Liver (tissue), 9 donors: ENCODE data around the gene CHN2. TPM values are rescaled to one million over a fixed set of nuclear protein-coding genes. Genes with fewer than 3 reads are reported as not detected.

Experiments used
- DNase-seq: peaks from one replicate; pipeline ENCODE4 v3.0.0-alpha.2; 2017; ENCODE audit warnings: low spot score
- H3K27ac ChIP-seq, 2 donors: one replicate each; pipeline ENCODE4 v1.7.0; 2013; ENCODE audit warnings: inconsistent platforms in 2 of 2, low read length in 2 of 2, control low read depth in 1 of 2, low read depth in 1 of 2, mild to moderate bottlenecking in 1 of 2
- H3K27me3 ChIP-seq, 4 donors: one replicate each; pipeline versions ENCODE4 v1.6.1 to v1.7.0; 2013; ENCODE audit warnings: low read length in 3 of 4, inconsistent platforms in 1 of 4, mild to moderate bottlenecking in 1 of 4, moderate library complexity in 1 of 4; ENCODE audit not compliant: control insufficient read depth in 4 of 4, insufficient read depth in 4 of 4
- H3K36me3 ChIP-seq, 4 donors: one replicate each; pipeline versions ENCODE4 v1.6.1 to v1.7.0; 2013; ENCODE audit warnings: low read length in 3 of 4, mild to moderate bottlenecking in 3 of 4, low read depth in 1 of 4, moderate library complexity in 1 of 4; ENCODE audit not compliant: control insufficient read depth in 4 of 4, insufficient read depth in 3 of 4
- H3K4me1 ChIP-seq, 4 donors: one replicate each; pipeline versions ENCODE4 v1.6.1 to v1.7.0; 2013; ENCODE audit warnings: low read length in 3 of 4, mild to moderate bottlenecking in 3 of 4, moderate library complexity in 1 of 4; ENCODE audit not compliant: control insufficient read depth in 4 of 4, insufficient read depth in 4 of 4
- H3K4me3 ChIP-seq, 3 donors: one replicate each; pipeline versions ENCODE4 v1.6.1 to v1.7.0; 2013; ENCODE audit warnings: low read length in 3 of 3, control low read depth in 1 of 3, low read depth in 1 of 3, mild to moderate bottlenecking in 1 of 3
- H3K9ac ChIP-seq, 2 donors: one replicate each; pipeline ENCODE4 v1.7.0; 2013; ENCODE audit warnings: low read length in 2 of 2, mild to moderate bottlenecking in 2 of 2, moderate library complexity in 2 of 2, control low read depth in 1 of 2, low read depth in 1 of 2
- H3K9me3 ChIP-seq, 4 donors: one replicate each; pipeline versions ENCODE4 v1.6.1 to v1.7.0; 2013; ENCODE audit warnings: low read length in 3 of 4; ENCODE audit not compliant: control insufficient read depth in 4 of 4
- EGR1 ChIP-seq, 2 donors: IDR thresholded peaks; 2 replicates each; pipeline ENCODE4 v1.6.1; 2016 to 2018; ENCODE audit warnings: antibody characterized with exemption in 2 of 2, low read depth in 2 of 2
- FOXA1 ChIP-seq: IDR thresholded peaks from 2 replicates; pipeline ENCODE4 v1.6.1; 2016; ENCODE audit warnings: antibody characterized with exemption
- FOXA2 ChIP-seq: IDR thresholded peaks from 2 replicates; pipeline ENCODE4 v1.6.1; 2016; ENCODE audit warnings: antibody characterized with exemption
- HNF4G ChIP-seq: IDR thresholded peaks from 2 replicates; pipeline ENCODE4 v1.6.1; 2016; ENCODE audit warnings: antibody characterized with exemption
- JUND ChIP-seq, 2 donors: IDR thresholded peaks; 2 replicates each; pipeline ENCODE4 v1.6.1; 2016; ENCODE audit warnings: antibody characterized with exemption in 2 of 2
- MAX ChIP-seq: IDR thresholded peaks from 2 replicates; pipeline ENCODE4 v1.6.1; 2016; ENCODE audit warnings: antibody characterized with exemption
- NR2F2 ChIP-seq: IDR thresholded peaks from 2 replicates; pipeline ENCODE4 v1.6.1; 2016; ENCODE audit warnings: antibody characterized with exemption
- RAD21 ChIP-seq, 2 donors: IDR thresholded peaks; 2 replicates each; pipeline ENCODE4 v1.6.1; 2016; ENCODE audit warnings: antibody characterized with exemption in 2 of 2, mild to moderate bottlenecking in 2 of 2
- REST ChIP-seq: IDR thresholded peaks from 2 replicates; pipeline ENCODE4 v1.6.1; 2016; ENCODE audit warnings: antibody characterized with exemption, mild to moderate bottlenecking
- RXRA ChIP-seq, 2 donors: IDR thresholded peaks; 2 replicates each; pipeline ENCODE4 v1.6.1; 2017 to 2018; ENCODE audit warnings: antibody characterized with exemption in 2 of 2, mild to moderate bottlenecking in 1 of 2
- SP1 ChIP-seq: IDR thresholded peaks from 2 replicates; pipeline ENCODE4 v1.6.1; 2018; ENCODE audit warnings: antibody characterized with exemption, mild to moderate bottlenecking
- TAF1 ChIP-seq: conservative IDR thresholded peaks from 2 replicates; pipeline ENCODE4 v1.6.1; 2016; ENCODE audit warnings: antibody characterized with exemption, mild to moderate bottlenecking
- YY1 ChIP-seq: IDR thresholded peaks from 2 replicates; pipeline ENCODE4 v1.6.1; 2016; ENCODE audit warnings: antibody characterized with exemption, mild to moderate bottlenecking
- ZBTB33 ChIP-seq: IDR thresholded peaks from 2 replicates; pipeline ENCODE4 v1.6.1; 2016; ENCODE audit warnings: antibody characterized with exemption
- WGBS: extraction: QIAGEN DNeasy Blood & Tissue Kit; methylation state at CpG from one replicate; pipeline ENCODE4 v1.1.7; 2013; 5-methylcytosine and 5-hydroxymethylcytosine counted together
- polyA plus RNA-seq, 2 donors: library from polyadenylated mRNA; stranded (reverse) in 1 of 2; unstranded in 1 of 2; fragments of 200-250 nt in 1 of 2; fragments of >200 nt in 1 of 2; fragmentation: Nextera tagmentation in 1 of 2; extraction: Ambion mirVana in 1 of 2; gene quantifications; one replicate each; pipeline versions ENCODE4 v1.2.1 to v1.2.3, GENCODE V29; 2013 to 2015
- total RNA-seq, 2 donors: library from RNA; depleted of rRNA; stranded (reverse); fragments of >200 nt; gene quantifications; one replicate each; pipeline ENCODE4 v1.2.3, GENCODE V29; 2014
- TF ChIP-seq, protein P1 (sequence below): fragments of 150-350 bp; IDR thresholded peaks from 2 replicates; pipeline ENCODE4 v1.5.1; 2017; ENCODE audit warnings: improper control_type of control experiment, low read depth, low read length; ENCODE audit not compliant: missing input control
- TF ChIP-seq, protein P2 (sequence below): IDR thresholded peaks from 2 replicates; pipeline ENCODE4 v1.6.1; 2016; ENCODE audit warnings: antibody characterized with exemption
- donor health status: healthy.
- donor health status: healthy.
- donor health status: healthy.
- donor health status: healthy.
- donor health status: healthy.

Gene CHN2
- total and polyA plus RNA-seq, 4 donors, result 8.3 to 25.4 (median 17.8) TPM

GRCh38 chr7:29396563-29396962 lies 202.0 kb downstream of the CHN2 start (continued):
- TF ChIP-seq MAX (no peak), HNF4G (no peak), EGR1 (IDR thresholded peaks at IDR 0.05; ENCODE audit: low read depth in 2 of 2) (no peak), FOXA1 (no peak), RXRA (IDR thresholded peaks at IDR 0.05) (no peak)

DNA sequence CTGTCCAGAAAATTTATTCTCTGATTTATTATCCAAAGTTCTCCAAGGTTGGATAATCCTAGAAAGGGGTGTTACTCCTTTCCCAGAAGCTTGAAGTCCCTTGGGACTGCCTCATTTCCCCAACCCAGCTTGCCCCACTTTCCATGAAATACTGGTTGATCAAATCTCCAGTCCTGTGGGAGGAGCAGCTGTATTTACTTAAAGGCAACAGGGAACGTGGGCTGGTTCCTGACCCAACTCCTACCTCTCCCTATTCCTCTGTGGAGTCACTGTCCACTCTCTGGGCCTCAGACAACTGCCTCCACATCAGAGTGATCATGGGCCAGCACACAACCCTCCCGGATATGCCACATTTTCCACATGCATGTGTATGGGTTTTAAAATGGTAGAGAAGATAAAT lies 202.8 kb downstream of the CHN2 start:
- Histone ChIP-seq H3K27me3 (no peaks in the 10 kb centered on the region), H3K9me3 (no peaks in the 10 kb centered on the region), H3K27ac (no peak overlapping the region), H3K4me3 (no peak overlapping the region), H3K9ac (no peak overlapping the region), H3K4me1 (no peaks in the 10 kb centered on the region), H3K36me3 (peaks cover 1 to 21% (median 16%) of the 10 kb centered on the region in 4 donors)
- 64% methylated on average over 2 of the region's 2 CpGs for WGBS
- TF ChIP-seq, protein P1, sequence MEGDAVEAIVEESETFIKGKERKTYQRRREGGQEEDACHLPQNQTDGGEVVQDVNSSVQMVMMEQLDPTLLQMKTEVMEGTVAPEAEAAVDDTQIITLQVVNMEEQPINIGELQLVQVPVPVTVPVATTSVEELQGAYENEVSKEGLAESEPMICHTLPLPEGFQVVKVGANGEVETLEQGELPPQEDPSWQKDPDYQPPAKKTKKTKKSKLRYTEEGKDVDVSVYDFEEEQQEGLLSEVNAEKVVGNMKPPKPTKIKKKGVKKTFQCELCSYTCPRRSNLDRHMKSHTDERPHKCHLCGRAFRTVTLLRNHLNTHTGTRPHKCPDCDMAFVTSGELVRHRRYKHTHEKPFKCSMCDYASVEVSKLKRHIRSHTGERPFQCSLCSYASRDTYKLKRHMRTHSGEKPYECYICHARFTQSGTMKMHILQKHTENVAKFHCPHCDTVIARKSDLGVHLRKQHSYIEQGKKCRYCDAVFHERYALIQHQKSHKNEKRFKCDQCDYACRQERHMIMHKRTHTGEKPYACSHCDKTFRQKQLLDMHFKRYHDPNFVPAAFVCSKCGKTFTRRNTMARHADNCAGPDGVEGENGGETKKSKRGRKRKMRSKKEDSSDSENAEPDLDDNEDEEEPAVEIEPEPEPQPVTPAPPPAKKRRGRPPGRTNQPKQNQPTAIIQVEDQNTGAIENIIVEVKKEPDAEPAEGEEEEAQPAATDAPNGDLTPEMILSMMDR, result no peak
- TF ChIP-seq, protein P2, sequence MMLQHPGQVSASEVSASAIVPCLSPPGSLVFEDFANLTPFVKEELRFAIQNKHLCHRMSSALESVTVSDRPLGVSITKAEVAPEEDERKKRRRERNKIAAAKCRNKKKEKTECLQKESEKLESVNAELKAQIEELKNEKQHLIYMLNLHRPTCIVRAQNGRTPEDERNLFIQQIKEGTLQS, result no peak
- no peak for TF ChIP-seq REST
- no peak for DNase-seq

GRCh38 chr7:29398011-29398410 lies 203.4 kb downstream of the CHN2 start:
- Histone ChIP-seq H3K9ac (no peak overlapping the region), H3K4me3 (no peak overlapping the region), H3K27me3 (no peaks in the 10 kb centered on the region), H3K27ac (no peak overlapping the region), H3K9me3 (no peaks in the 10 kb centered on the region), H3K36me3 (peaks cover 1 to 21% (median 16%) of the 10 kb centered on the region in 4 donors), H3K4me1 (no peaks in the 10 kb centered on the region)
- no peak for DNase-seq
- WGBS, result 97% methylated on average over 4 of the region's 4 CpGs
- no peak for TF ChIP-seq MAX
- TF ChIP-seq HNF4G, result no peak
- TF ChIP-seq FOXA2, result no peak
- TF ChIP-seq, protein P1, result no peak
- TF ChIP-seq JUND (IDR thresholded peaks at IDR 0.05), result no peak
- no peak for TF ChIP-seq SP1
- TF ChIP-seq, protein P2, result no peak
- TF ChIP-seq EGR1 (IDR thresholded peaks at IDR 0.05; ENCODE audit: low read depth in 2 of 2), result no peak
- TF ChIP-seq NR2F2, result no peak
- TF ChIP-seq ZBTB33, result no peak
- no peak for TF ChIP-seq RAD21 (IDR thresholded peaks at IDR 0.05)
- no peak for TF ChIP-seq YY1
- TF ChIP-seq TAF1, result no peak
- no peak for TF ChIP-seq RXRA (IDR thresholded peaks at IDR 0.05)
